ENCODE results near the gene ELF1. TPM values are rescaled to one million over a fixed set of nuclear protein-coding genes. Genes with fewer than 3 reads are reported as not detected.

Gene ELF1
- polyA plus RNA-seq, 1 experiment: 46.8 TPM

- CTCF ChIA-PET: interaction anchor here (0.8 to 1.3 kb wide), 2 partner anchors 14 to 29 kb away, joined by 3 to 5 read pairs; no protein-coding TSS in a partner anchor
- H3K4me3 ChIP-seq (ENCODE audit: low read depth, low read length): no peak overlapping the region
- no peak overlapping the region for H3K27ac ChIP-seq (ENCODE audit: low read depth, low read length)
- no peak for DNase-seq (ENCODE audit: low read depth, low spot score)
- H3K9me3 ChIP-seq (ENCODE audit: control insufficient read depth, insufficient read depth, low read length): no peaks in the 10 kb centered on the region
- TF ChIP-seq, protein P1, sequence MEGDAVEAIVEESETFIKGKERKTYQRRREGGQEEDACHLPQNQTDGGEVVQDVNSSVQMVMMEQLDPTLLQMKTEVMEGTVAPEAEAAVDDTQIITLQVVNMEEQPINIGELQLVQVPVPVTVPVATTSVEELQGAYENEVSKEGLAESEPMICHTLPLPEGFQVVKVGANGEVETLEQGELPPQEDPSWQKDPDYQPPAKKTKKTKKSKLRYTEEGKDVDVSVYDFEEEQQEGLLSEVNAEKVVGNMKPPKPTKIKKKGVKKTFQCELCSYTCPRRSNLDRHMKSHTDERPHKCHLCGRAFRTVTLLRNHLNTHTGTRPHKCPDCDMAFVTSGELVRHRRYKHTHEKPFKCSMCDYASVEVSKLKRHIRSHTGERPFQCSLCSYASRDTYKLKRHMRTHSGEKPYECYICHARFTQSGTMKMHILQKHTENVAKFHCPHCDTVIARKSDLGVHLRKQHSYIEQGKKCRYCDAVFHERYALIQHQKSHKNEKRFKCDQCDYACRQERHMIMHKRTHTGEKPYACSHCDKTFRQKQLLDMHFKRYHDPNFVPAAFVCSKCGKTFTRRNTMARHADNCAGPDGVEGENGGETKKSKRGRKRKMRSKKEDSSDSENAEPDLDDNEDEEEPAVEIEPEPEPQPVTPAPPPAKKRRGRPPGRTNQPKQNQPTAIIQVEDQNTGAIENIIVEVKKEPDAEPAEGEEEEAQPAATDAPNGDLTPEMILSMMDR (IDR thresholded peaks at IDR 0.05; ENCODE audit: low read depth, low read length): no peak
- POLR2A ChIA-PET: no interaction called here
- no peaks in the 10 kb centered on the region for H3K27me3 ChIP-seq (ENCODE audit: control insufficient read depth, insufficient read depth, low read length)
Observed at GRCh38 chr13:41025518-41025917, 6.4 kb upstream of the ELF1 start.

DNA sequence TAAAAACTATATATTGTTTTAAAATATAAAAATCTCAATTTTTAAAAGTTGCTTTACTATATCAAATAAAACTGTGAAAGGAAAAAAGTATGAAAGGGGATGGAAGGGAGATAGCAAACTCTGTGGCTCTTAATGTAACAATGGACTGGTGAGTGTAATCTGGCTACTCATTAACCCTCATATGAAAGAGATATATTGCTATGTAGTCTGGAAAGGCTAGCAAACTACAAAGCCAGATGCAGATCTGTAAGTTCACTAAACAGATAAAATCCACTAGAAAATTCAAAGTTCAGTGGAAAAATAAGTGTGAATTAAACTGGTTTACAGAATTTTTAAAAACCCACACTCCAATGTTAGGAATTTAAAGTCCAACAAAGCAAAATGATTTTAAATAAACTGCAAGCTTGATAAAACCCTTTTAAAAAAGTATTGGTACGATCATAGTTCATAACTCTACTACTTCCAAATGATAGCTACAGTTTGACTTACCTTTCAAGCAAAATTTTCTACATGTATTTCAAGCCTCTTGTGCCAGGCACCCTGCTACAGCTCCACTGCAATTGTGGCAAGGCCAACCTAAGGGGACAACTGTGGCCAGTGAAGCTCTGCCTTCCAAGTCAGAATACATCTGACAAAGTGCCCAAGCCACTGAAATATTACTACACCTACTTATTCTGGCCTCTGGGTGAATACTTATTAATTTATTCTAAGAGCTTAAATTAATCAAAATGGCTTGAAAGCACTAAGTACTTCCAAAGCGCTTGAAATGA is 647 bp upstream of the ELF1 start:
- Histone ChIP-seq H3K4me3 (ENCODE audit: low read depth, low read length) (no peak overlapping the region), H3K9me3 (ENCODE audit: control insufficient read depth, insufficient read depth, low read length) (no peaks in the 10 kb centered on the region), H3K27ac (ENCODE audit: low read depth, low read length) (no peak overlapping the region), H3K27me3 (ENCODE audit: control insufficient read depth, insufficient read depth, low read length) (no peaks in the 10 kb centered on the region)
- DNase-seq (ENCODE audit: low read depth, low spot score): no peak
- POLR2A ChIA-PET: no interaction called here
- TF ChIP-seq, protein P1 (IDR thresholded peaks at IDR 0.05; ENCODE audit: low read depth, low read length): no peak
- CTCF ChIA-PET: interaction anchor here (1.0 kb wide), 1 partner anchor 35 kb away, joined by 6 read pairs; no protein-coding TSS in a partner anchor

- TF ChIP-seq, protein P1 (IDR thresholded peaks at IDR 0.05; ENCODE audit: low read depth, low read length): no peak
- Histone ChIP-seq H3K27me3 (ENCODE audit: control insufficient read depth, insufficient read depth, low read length) (no peaks in the 10 kb centered on the region), H3K9me3 (ENCODE audit: control insufficient read depth, insufficient read depth, low read length) (no peaks in the 10 kb centered on the region), H3K4me3 (ENCODE audit: low read depth, low read length) (no peak overlapping the region), H3K27ac (ENCODE audit: low read depth, low read length) (no peak overlapping the region)
- CTCF ChIA-PET: interaction anchor here (0.6 to 1.4 kb wide), 2 partner anchors 35 to 39 kb away, joined by 3 to 11 read pairs; no protein-coding TSS in a partner anchor
- POLR2A ChIA-PET: no interaction called here
- DNase-seq (ENCODE audit: low read depth, low spot score): no peak
Observed at GRCh38 chr13:41018602-41018948, 541 bp downstream of the ELF1 start.

GRCh38 chr13:41017817-41018601 is 1.1 kb downstream of the ELF1 start:
- no peak for DNase-seq (ENCODE audit: low read depth, low spot score)
- TF ChIP-seq, protein P1 (IDR thresholded peaks at IDR 0.05; ENCODE audit: low read depth, low read length): no peak
- Histone ChIP-seq H3K27me3 (ENCODE audit: control insufficient read depth, insufficient read depth, low read length) (no peaks in the 10 kb centered on the region), H3K4me3 (ENCODE audit: low read depth, low read length) (no peak overlapping the region), H3K27ac (ENCODE audit: low read depth, low read length) (no peak overlapping the region), H3K9me3 (ENCODE audit: control insufficient read depth, insufficient read depth, low read length) (no peaks in the 10 kb centered on the region)
- POLR2A ChIA-PET: no interaction called here
- CTCF ChIA-PET: interaction anchor here (1.4 kb wide), 1 partner anchor 36 kb away, joined by 3 read pairs; no protein-coding TSS in a partner anchor

- H3K27me3 ChIP-seq (ENCODE audit: control insufficient read depth, insufficient read depth, low read length): no peaks in the 10 kb centered on the region
- H3K4me3 ChIP-seq (ENCODE audit: low read depth, low read length): no peak overlapping the region
- no peak for DNase-seq (ENCODE audit: low read depth, low spot score)
- no peak overlapping the region for H3K27ac ChIP-seq (ENCODE audit: low read depth, low read length)
- ChIA-PET CTCF (interaction anchor here (1.4 kb wide), 1 partner anchor 37 kb away, joined by 3 read pairs; no protein-coding TSS in a partner anchor), POLR2A (no interaction called here)
- TF ChIP-seq, protein P1 (IDR thresholded peaks at IDR 0.05; ENCODE audit: low read depth, low read length): no peak
- H3K9me3 ChIP-seq (ENCODE audit: control insufficient read depth, insufficient read depth, low read length): no peaks in the 10 kb centered on the region
Observed at GRCh38 chr13:41017159-41017558, 2.0 kb downstream of the ELF1 start.
